Measurements from ENCODE around the gene ELK4.

ELK4 gene

DNA sequence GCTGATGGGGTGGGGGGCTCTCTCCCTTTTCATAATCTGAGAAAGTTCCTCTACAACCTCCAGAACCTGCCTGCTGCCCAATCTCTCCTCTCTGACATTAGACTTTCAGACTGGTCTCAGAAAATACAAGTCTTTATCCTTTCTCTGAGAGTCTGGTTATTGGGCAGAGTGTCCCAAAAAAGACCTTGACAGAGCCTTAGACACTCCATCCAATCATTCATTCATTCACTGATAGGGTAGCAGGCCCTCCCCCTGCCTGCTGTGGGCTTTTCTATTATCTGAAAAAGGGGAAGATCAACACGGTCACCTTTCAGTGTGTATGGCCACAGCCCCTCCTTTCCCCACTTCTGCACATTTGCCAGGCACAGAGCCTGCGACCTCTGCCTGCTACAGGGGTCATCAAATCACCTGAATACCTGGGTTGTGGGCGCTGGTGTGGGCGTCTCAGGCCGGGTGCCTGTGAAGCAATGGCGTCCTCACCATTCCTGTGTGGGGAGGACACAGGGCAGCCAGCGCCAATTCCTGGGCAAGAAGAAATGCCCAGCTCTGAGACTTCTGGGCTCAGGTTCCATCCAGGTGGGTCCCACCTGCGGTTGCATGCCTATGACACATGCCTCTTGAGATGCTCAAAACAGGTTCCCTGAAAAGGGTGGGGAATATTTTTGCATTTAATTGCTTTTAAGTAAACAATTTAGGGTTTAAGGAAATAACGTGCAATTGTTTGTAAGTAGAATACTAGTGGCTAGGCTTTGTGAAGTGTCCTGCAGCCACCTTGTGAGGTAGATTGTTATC, 52.8 kb downstream of the ELK4 start:
- Histone ChIP-seq H3K4me1 (peaks cover 25% of the 10 kb centered on the region), H4K20me1 (no peaks in the 10 kb centered on the region), H3K4me2 (no peak overlapping the region), H3K27ac (no peak overlapping the region), H3K27me3 (no peaks in the 10 kb centered on the region), H3K9me3 (no peaks in the 10 kb centered on the region), H3K36me3 (no peaks in the 10 kb centered on the region), H3K9ac (no peak overlapping the region), H3K4me3 (no peak overlapping the region)
- no peak for TF ChIP-seq Cebpa-rat (IDR thresholded peaks at IDR 0.05)

DNA sequence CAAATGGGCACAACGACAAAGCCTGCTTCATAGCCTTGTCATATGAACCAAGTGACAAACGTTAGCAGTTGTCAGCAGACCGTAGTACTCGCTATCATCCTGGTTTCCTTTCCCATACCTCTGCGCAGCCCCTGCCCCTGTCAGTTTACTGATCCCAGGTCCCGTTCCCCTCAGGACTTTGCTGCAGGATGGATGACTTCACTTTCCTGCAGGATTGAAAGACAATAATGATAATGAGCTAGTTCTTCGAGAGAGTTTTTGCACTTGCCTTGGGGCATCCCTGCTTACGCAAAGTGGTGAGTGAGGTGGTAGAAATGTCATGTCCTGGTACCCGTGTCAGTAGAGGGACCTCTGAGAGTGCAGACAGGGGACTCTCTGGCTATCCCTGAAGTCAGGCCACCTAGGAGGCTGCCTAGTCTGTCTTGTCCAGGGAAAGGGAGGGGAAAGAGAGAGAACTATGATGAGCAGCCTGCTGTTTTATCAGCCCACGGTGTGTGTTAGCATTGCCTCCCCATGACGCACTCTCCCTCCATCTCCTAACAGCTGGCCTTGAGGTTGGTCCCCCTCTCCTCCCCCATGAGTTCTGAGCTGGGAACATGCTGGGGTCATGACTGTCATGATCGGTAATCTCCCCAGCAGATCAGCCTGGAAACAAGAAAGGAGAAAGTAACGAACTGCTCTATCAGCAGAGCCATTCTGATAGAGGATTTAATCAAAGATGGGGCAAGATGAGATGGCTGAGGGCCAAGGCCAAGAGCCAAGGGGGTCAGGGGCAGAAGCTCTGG, 53.7 kb downstream of the ELK4 start:
- Histone ChIP-seq H3K9ac (no peak overlapping the region), H3K4me2 (no peak overlapping the region), H3K4me3 (no peak overlapping the region), H3K27me3 (no peaks in the 10 kb centered on the region), H3K36me3 (no peaks in the 10 kb centered on the region), H3K4me1 (peaks cover 17% of the 10 kb centered on the region), H3K27ac (no peak overlapping the region), H3K9me3 (no peaks in the 10 kb centered on the region), H4K20me1 (no peaks in the 10 kb centered on the region)
- no peak for TF ChIP-seq Cebpa-rat (IDR thresholded peaks at IDR 0.05)

DNA sequence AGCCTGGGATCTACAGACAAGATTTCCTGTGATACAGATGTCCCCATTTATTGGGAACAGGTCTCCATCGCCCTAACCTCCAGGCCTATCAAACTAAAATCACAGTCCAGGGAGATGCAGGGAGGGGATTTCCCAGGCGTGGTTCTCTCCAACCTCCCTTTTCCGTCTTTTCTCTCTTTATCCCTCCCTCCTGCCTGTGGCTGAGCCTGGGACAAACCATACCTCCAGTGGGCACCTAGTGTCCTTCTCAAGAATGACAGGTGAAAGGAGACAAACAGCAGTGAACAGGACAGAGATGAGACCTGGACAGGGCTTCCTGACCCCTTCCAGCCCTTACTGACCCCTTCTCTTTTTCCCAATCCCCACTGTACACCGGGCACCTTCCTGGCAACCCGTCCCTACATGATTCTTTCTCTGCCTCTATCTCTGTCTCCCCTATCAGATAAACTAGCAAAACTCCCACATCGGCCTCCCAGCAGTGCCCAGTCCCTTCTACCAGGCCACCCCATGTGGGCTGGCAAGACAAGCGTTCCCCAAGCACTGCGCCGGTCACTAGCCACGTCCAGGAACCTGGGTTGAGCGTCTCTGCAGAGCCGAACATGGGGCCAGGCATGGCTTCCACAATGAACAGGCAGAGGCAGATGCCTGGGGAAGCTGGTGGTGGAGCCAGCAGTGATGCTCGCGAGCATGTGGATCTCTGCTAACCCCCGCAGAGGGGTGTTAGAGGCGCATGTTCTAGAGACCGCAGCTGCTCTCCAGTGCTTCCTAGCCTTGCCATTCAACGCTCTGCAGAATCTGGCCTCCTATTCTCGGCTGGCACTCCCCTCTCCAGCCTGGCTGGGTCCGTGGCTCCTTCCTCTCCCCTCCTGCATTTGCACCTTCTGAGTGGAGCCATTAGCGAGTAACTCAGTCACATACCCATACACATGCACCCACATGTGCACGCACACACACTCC, 54.7 kb downstream of the ELK4 start:
- Histone ChIP-seq H3K36me3 (no peaks in the 10 kb centered on the region), H4K20me1 (no peaks in the 10 kb centered on the region), H3K9me3 (no peaks in the 10 kb centered on the region), H3K4me1 (peaks cover 7% of the 10 kb centered on the region), H3K9ac (no peak overlapping the region), H3K27me3 (peaks cover 5% of the 10 kb centered on the region), H3K4me2 (no peak overlapping the region), H3K4me3 (no peak overlapping the region), H3K27ac (no peak overlapping the region)
- no peak for TF ChIP-seq Cebpa-rat (IDR thresholded peaks at IDR 0.05)

DNA sequence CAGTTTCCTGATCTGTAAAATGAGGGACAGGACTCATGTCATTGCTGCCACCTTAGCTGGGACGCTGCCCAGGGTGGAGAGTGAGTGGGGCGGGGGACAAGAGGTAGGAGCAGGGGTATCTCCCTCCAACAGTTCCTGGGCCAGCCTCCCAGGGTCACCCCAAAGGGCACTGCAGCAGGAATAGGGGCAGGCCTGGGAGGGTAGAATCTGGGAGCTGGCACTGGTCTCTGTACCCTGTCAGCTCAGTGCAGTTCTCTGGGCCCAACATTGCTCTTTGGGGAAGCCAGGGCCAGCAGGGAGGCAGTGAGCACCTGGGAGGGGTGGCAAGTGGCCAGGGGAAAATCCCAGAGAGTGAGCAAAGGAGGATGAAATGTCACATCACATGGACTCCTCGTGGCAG, 55.8 kb downstream of the ELK4 start:
- peaks cover 15% of the 10 kb centered on the region for H3K27me3 ChIP-seq
- no peaks in the 10 kb centered on the region for H3K36me3 ChIP-seq
- H3K4me3 ChIP-seq, result no peak overlapping the region
- no peaks in the 10 kb centered on the region for H4K20me1 ChIP-seq
- H3K4me1 ChIP-seq, result no peaks in the 10 kb centered on the region
- H3K27ac ChIP-seq, result no peak overlapping the region
- H3K9ac ChIP-seq, result no peak overlapping the region
- H3K9me3 ChIP-seq, result no peaks in the 10 kb centered on the region
- no peak overlapping the region for H3K4me2 ChIP-seq
- no peak for TF ChIP-seq Cebpa-rat (IDR thresholded peaks at IDR 0.05)

DNA sequence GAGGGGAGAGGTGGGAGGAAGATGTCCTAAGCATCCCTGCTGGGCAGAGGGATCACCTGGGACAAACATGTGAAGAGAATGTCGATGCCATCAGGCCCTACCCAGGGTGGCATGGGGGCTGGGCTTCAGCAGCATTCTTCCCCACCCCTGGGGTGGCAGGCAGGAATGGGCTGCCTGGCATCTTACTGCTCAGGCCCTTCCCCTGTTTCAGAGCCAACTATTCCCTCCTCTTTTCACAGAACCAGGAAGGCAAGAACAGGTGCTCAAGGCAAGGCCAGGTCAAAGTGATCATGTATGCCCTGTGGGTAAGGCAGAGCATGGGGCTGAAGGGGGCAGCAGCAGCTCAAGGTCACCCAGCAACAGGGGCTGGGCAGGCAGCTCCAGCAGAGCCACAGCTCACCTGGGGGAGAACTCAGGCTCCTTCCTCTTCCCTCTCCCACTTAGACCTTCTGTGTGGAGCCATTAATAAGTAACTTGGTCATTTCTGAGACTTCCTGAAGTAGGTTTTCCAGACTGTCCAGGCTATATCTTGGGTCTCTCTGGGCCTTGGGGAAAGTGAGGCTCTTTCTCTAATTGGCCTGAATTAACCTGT, 56.4 kb downstream of the ELK4 start:
- no peaks in the 10 kb centered on the region for H3K4me1 ChIP-seq
- no peaks in the 10 kb centered on the region for H3K36me3 ChIP-seq
- H3K9me3 ChIP-seq, result no peaks in the 10 kb centered on the region
- H3K4me2 ChIP-seq, result no peak overlapping the region
- H3K27me3 ChIP-seq, result peaks cover 21% of the 10 kb centered on the region
- H4K20me1 ChIP-seq, result no peaks in the 10 kb centered on the region
- H3K4me3 ChIP-seq, result no peak overlapping the region
- TF ChIP-seq Cebpa-rat (IDR thresholded peaks at IDR 0.05), result no peak
- H3K27ac ChIP-seq, result no peak overlapping the region
- H3K9ac ChIP-seq, result no peak overlapping the region

DNA sequence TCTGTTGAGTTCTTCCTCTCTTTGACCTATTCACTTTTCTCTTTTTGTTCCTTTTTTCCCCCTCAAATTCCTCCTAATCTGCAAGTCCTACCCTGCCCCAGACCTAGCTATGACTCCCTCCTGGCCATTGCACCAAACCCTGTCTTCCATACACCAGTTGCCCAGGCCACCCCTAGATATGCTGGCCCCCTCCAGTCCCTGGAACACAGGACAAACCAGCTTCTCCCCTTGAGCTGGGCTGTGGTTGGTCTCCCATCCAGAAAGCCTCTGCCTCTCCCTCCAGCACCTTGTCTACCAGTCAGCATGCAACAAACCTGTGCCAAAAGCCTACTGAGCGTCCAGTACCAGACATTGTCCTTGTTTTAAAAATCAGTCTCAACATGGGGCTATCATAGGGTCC, 59.4 kb downstream of the ELK4 start:
- no peak overlapping the region for H3K4me3 ChIP-seq
- H3K27ac ChIP-seq, result no peak overlapping the region
- peaks cover 22% of the 10 kb centered on the region; the same call in 1 of the 2 replicates for H4K20me1 ChIP-seq
- H3K4me2 ChIP-seq, result no peak overlapping the region
- peaks cover 51% of the 10 kb centered on the region for H3K27me3 ChIP-seq
- H3K4me1 ChIP-seq, result peaks cover 7% of the 10 kb centered on the region; the same call in 1 of the 2 replicates
- H3K9me3 ChIP-seq, result no peaks in the 10 kb centered on the region
- no peak for TF ChIP-seq Cebpa-rat (IDR thresholded peaks at IDR 0.05)
- no peak overlapping the region for H3K9ac ChIP-seq
- H3K36me3 ChIP-seq, result no peaks in the 10 kb centered on the region

DNA sequence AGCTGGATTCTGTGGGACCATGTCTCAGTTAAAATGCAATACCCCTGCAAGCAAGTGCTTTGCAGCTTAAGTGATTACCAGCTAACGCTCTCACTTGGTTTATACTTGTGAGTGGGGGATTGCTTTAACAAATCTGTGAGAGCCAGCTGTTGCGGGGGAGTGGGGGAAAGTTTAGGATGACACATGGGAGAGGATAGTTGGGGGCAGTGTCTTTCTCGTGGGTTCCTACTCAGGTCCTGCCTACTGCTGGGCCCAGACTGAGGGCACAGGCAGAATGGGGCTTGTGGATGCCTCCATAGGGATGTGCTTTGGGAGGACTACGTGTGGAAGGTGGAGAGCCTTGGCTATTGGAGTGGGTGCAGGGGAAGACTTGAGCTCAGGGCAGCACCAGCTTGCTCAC, 60.1 kb downstream of the ELK4 start:
- H4K20me1 ChIP-seq, result peaks cover 22% of the 10 kb centered on the region; the same call in 1 of the 2 replicates
- H3K36me3 ChIP-seq, result no peaks in the 10 kb centered on the region
- no peaks in the 10 kb centered on the region for H3K9me3 ChIP-seq
- TF ChIP-seq Cebpa-rat (IDR thresholded peaks at IDR 0.05), result no peak
- no peak overlapping the region for H3K4me3 ChIP-seq
- H3K27ac ChIP-seq, result no peak overlapping the region
- peaks cover 58% of the 10 kb centered on the region for H3K27me3 ChIP-seq
- H3K9ac ChIP-seq, result no peak overlapping the region
- H3K4me1 ChIP-seq, result peaks cover 7% of the 10 kb centered on the region; the same call in 1 of the 2 replicates
- no peak overlapping the region for H3K4me2 ChIP-seq

DNA sequence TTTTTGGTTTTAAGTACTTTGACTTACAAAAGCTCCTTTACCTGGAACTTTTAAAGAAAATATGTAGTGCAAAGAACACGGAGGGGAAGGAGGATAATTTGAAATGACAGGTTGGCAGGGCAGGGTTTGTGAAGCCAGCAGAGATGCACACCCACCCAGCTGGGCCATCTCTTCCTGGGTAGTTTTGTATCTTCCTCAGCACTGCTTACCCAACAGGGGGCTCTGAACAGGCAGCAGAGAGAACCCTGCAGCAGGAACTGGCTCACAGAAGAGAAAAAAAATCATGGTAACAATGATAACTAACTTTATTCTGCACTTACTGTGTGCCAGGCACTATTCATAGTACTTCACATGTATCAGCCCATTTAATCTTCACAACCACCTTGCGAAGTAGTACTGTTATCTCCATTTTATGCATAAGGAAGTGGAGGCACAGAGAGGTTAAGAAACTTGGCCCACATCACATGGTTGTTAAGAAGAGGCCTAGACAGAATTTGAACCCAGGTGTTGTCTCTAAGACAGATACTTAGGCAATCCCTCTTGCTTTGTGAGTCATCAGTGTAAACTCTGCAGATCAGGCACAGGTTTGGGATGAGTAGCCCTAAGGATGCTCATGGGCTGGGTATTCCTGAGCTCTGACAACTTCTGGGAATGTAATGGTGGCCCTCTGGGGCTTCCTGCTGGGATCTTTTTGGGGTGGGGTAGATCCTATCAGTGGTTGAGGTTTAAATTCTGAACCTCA, 60.8 kb downstream of the ELK4 start:
- peaks cover 22% of the 10 kb centered on the region; the same call in 1 of the 2 replicates for H4K20me1 ChIP-seq
- H3K9ac ChIP-seq, result no peak overlapping the region
- no peak for TF ChIP-seq Cebpa-rat (IDR thresholded peaks at IDR 0.05)
- H3K4me3 ChIP-seq, result no peak overlapping the region
- H3K4me1 ChIP-seq, result peaks cover 7% of the 10 kb centered on the region; the same call in 1 of the 2 replicates
- no peak overlapping the region for H3K4me2 ChIP-seq
- no peak overlapping the region for H3K27ac ChIP-seq
- H3K27me3 ChIP-seq, result peaks cover 66% of the 10 kb centered on the region
- no peaks in the 10 kb centered on the region for H3K9me3 ChIP-seq
- no peaks in the 10 kb centered on the region for H3K36me3 ChIP-seq
